HUES48 (cell line): ENCODE measurements around the gene PPP4R3C.
"Not testable (repeated sequence)": the region's sequence is repeated elsewhere in the genome, so short reads cannot be mapped to it uniquely, and the experiment has no call there.

Experiments used
- H3K27ac ChIP-seq: one replicate; pipeline ENCODE4 v1.7.0; 2013; ENCODE audit warnings: low read depth, low read length, inconsistent platforms
- H3K27me3 ChIP-seq: 2 replicates; pipeline ENCODE4 v1.6.1; 2013; ENCODE audit warnings: mild to moderate bottlenecking, low read length; ENCODE audit not compliant: control insufficient read depth, insufficient read depth
- H3K36me3 ChIP-seq: 2 replicates; pipeline ENCODE4 v1.6.1; 2013; ENCODE audit warnings: low read length; ENCODE audit not compliant: control insufficient read depth, insufficient read depth
- H3K4me1 ChIP-seq: 2 replicates; pipeline ENCODE4 v1.6.1; 2013; ENCODE audit warnings: mild to moderate bottlenecking, low read length; ENCODE audit not compliant: control insufficient read depth, insufficient read depth
- H3K4me3 ChIP-seq: 2 replicates; pipeline ENCODE4 v1.5.1; 2013; ENCODE audit warnings: mild to moderate bottlenecking, low read depth, low read length
- H3K9ac ChIP-seq: 2 replicates; pipeline ENCODE4 v1.6.1; 2013; ENCODE audit warnings: mild to moderate bottlenecking, low read depth, low read length, moderate library complexity
- H3K9me3 ChIP-seq: 2 replicates; pipeline ENCODE4 v1.6.1; 2013; ENCODE audit warnings: low read length; ENCODE audit not compliant: control insufficient read depth, insufficient read depth

The PPP4R3C gene

DNA sequence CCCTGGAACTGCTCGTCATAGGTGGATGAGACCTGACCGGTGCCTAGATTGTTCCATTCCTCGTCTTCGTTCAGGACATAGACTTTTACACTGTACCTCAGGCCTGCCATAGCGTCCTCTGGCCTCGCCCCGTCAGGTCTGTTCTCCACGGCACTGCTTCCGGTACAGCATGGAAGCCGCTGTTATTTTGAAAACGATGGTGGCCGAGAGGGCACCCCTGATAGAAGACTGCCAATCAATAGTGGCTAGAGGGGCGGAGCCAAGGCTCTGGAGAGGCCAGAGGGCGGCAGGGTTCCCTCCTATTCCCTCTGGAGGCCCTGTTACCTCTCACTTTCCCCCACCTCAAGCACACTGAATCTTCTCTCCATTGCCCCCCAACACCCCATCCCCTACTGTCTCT is at the start of gene PPP4R3C:
TSS of gene PPP4R3C (minus strand) at position 155 of the 400 bp plus-strand sequence. CDS start at position 110, 45 bp downstream.
- Histone ChIP-seq H3K4me1 (no peaks in the 10 kb centered on the region), H3K36me3 (no peaks in the 10 kb centered on the region), H3K27ac (no peak within 1 kb of the TSS), H3K9me3 (peaks cover 56% of the 10 kb centered on the region), H3K4me3 (no peak within 1 kb of the TSS), H3K9ac (no peak within 1 kb of the TSS), H3K27me3 (no peaks in the 10 kb centered on the region)

- H3K36me3 ChIP-seq = no peaks in the 10 kb centered on the region
- H3K9me3 ChIP-seq = peaks cover 15% of the 10 kb centered on the region; the same call in 1 of the 2 replicates
- no peak overlapping the region for H3K27ac ChIP-seq
- no peaks in the 10 kb centered on the region for H3K4me1 ChIP-seq
- H3K27me3 ChIP-seq = no peaks in the 10 kb centered on the region
- no peak overlapping the region for H3K4me3 ChIP-seq
- no peak overlapping the region for H3K9ac ChIP-seq
These were observed 28.3 kb upstream of the PPP4R3C start for GRCh38 chrX:27491397-27491796.

GRCh38 chrX:27466051-27466450 is 2.9 kb upstream of the PPP4R3C start:
- peaks cover 49% of the 10 kb centered on the region for H3K9me3 ChIP-seq
- no peak overlapping the region for H3K9ac ChIP-seq
- no peaks in the 10 kb centered on the region for H3K27me3 ChIP-seq
- no peak overlapping the region for H3K4me3 ChIP-seq
- no peaks in the 10 kb centered on the region for H3K36me3 ChIP-seq
- H3K4me1 ChIP-seq = no peaks in the 10 kb centered on the region
- no peak overlapping the region for H3K27ac ChIP-seq

DNA sequence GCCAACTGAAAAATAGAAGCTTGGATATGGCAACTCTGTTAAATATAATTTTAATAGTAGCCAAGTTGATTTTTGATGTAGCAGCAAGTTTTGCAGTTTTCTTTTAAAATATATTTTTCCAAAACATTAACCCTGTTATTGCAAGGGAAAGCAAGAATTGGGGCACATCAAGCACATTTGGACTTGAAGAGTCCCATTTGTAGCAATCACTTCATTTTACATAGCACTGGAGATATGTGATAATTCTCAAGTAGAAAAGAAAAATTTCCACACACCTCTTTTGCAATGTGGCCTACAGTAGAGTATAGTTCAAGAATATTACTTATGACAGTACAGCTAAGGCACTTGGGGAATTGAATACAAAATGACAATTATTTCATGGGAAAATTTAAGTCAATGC is 1.9 kb upstream of the PPP4R3C start:
- no peak overlapping the region for H3K27ac ChIP-seq
- no peaks in the 10 kb centered on the region for H3K4me1 ChIP-seq
- no peaks in the 10 kb centered on the region for H3K36me3 ChIP-seq
- no peaks in the 10 kb centered on the region for H3K27me3 ChIP-seq
- peaks cover 52% of the 10 kb centered on the region for H3K9me3 ChIP-seq
- H3K4me3 ChIP-seq = no peak overlapping the region
- no peak overlapping the region for H3K9ac ChIP-seq

GRCh38 chrX:27459129-27459528 is 4.0 kb downstream of the PPP4R3C start:
- not testable (repeated sequence) for H3K4me1 ChIP-seq, H3K27me3 ChIP-seq, H3K9ac ChIP-seq, H3K27ac ChIP-seq, H3K4me3 ChIP-seq, H3K36me3 ChIP-seq
- H3K9me3 ChIP-seq = peaks cover 73% of the 10 kb centered on the region

GRCh38 chrX:27458544-27458943 is 4.6 kb downstream of the PPP4R3C start:
- H3K9ac ChIP-seq, H3K4me1 ChIP-seq, H3K4me3 ChIP-seq, H3K36me3 ChIP-seq, H3K27me3 ChIP-seq, H3K27ac ChIP-seq: not testable (repeated sequence)
- H3K9me3 ChIP-seq = peaks cover 70% of the 10 kb centered on the region

GRCh38 chrX:27451324-27451723 is 11.8 kb downstream of the PPP4R3C start:
- peaks cover 50% of the 10 kb centered on the region for H3K9me3 ChIP-seq
- H3K9ac ChIP-seq = no peak overlapping the region
- H3K4me3 ChIP-seq = no peak overlapping the region
- no peaks in the 10 kb centered on the region for H3K27me3 ChIP-seq
- no peaks in the 10 kb centered on the region for H3K36me3 ChIP-seq
- no peaks in the 10 kb centered on the region for H3K4me1 ChIP-seq
- H3K27ac ChIP-seq = no peak overlapping the region

GRCh38 chrX:27446423-27446822 is 16.7 kb downstream of the PPP4R3C start:
- Histone ChIP-seq H3K9ac (no peak overlapping the region), H3K27ac (no peak overlapping the region), H3K4me3 (no peak overlapping the region), H3K9me3 (peaks cover 36% of the 10 kb centered on the region), H3K4me1 (no peaks in the 10 kb centered on the region), H3K27me3 (no peaks in the 10 kb centered on the region), H3K36me3 (no peaks in the 10 kb centered on the region)

GRCh38 chrX:27445438-27445837 is 17.7 kb downstream of the PPP4R3C start:
- no peak overlapping the region for H3K9ac ChIP-seq
- H3K27me3 ChIP-seq = no peaks in the 10 kb centered on the region
- peaks cover 34% of the 10 kb centered on the region for H3K9me3 ChIP-seq
- H3K4me1 ChIP-seq = no peaks in the 10 kb centered on the region
- no peaks in the 10 kb centered on the region for H3K36me3 ChIP-seq
- no peak overlapping the region for H3K27ac ChIP-seq
- H3K4me3 ChIP-seq = no peak overlapping the region

GRCh38 chrX:27444093-27444908 is 18.8 kb downstream of the PPP4R3C start:
- H3K36me3 ChIP-seq = no peaks in the 10 kb centered on the region
- H3K4me3 ChIP-seq = no peak overlapping the region
- no peaks in the 10 kb centered on the region for H3K27me3 ChIP-seq
- no peak overlapping the region for H3K9ac ChIP-seq
- H3K4me1 ChIP-seq = no peaks in the 10 kb centered on the region
- H3K27ac ChIP-seq = no peak overlapping the region
- peaks cover 34% of the 10 kb centered on the region for H3K9me3 ChIP-seq

GRCh38 chrX:27442392-27442791 is 20.7 kb downstream of the PPP4R3C start:
- H3K9ac ChIP-seq, H3K4me3 ChIP-seq, H3K4me1 ChIP-seq, H3K27ac ChIP-seq, H3K27me3 ChIP-seq, H3K36me3 ChIP-seq: not testable (repeated sequence)
- peaks cover 35% of the 10 kb centered on the region for H3K9me3 ChIP-seq
